ENCODE data around the gene SKAP2. TPM values are rescaled to one million over a fixed set of nuclear protein-coding genes. Genes with fewer than 3 reads are reported as not detected.
A peak's percentile ranks its signal among the peaks of the same experiment; 100 is the strongest.

SKAP2 gene
- total RNA-seq, 1 donor from 2014 or later: 12.8 TPM

DNA sequence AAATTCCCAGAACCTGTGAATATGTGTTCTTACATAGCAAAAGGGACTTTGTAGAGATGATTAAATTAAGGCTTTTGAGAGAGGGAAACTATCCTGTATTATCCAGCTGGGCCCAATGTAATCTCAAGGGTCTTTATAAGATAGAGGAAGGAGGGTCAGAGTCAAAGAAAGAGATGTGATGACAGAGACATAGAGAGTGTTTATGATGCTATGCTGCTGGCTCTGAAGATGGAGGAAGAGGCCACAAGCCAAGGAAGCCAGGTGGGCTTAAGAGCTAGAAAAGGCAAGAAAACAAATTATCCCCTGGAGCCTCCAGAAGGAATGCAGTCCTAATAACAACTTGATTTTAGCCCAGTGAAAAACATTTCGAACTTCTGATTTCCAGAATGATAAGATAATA lies 15.3 kb upstream of the SKAP2 start:
- no peak for TF ChIP-seq POLR2A (IDR thresholded peaks at IDR 0.05)
- TF ChIP-seq, protein P1, sequence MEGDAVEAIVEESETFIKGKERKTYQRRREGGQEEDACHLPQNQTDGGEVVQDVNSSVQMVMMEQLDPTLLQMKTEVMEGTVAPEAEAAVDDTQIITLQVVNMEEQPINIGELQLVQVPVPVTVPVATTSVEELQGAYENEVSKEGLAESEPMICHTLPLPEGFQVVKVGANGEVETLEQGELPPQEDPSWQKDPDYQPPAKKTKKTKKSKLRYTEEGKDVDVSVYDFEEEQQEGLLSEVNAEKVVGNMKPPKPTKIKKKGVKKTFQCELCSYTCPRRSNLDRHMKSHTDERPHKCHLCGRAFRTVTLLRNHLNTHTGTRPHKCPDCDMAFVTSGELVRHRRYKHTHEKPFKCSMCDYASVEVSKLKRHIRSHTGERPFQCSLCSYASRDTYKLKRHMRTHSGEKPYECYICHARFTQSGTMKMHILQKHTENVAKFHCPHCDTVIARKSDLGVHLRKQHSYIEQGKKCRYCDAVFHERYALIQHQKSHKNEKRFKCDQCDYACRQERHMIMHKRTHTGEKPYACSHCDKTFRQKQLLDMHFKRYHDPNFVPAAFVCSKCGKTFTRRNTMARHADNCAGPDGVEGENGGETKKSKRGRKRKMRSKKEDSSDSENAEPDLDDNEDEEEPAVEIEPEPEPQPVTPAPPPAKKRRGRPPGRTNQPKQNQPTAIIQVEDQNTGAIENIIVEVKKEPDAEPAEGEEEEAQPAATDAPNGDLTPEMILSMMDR (IDR thresholded peaks at IDR 0.05): no peak
- no peak for TF ChIP-seq POLR2AphosphoS5 (IDR thresholded peaks at IDR 0.05; ENCODE audit: insufficient read depth in 1 of 2, low read depth in 1 of 2)
- no peaks in the 10 kb centered on the region for H3K27me3 ChIP-seq
- no peaks in the 10 kb centered on the region for H3K4me1 ChIP-seq
- intact Hi-C loops (cut with DNase I): no loop called here
- H3K9me3 ChIP-seq: no peaks in the 10 kb centered on the region
- H3K27ac ChIP-seq: no peak overlapping the region
- DNase-seq (ENCODE audit: extremely low spot score in 2 of 2): no peak
- no peaks in the 10 kb centered on the region for H3K36me3 ChIP-seq
- H3K4me3 ChIP-seq: no peak overlapping the region

DNA sequence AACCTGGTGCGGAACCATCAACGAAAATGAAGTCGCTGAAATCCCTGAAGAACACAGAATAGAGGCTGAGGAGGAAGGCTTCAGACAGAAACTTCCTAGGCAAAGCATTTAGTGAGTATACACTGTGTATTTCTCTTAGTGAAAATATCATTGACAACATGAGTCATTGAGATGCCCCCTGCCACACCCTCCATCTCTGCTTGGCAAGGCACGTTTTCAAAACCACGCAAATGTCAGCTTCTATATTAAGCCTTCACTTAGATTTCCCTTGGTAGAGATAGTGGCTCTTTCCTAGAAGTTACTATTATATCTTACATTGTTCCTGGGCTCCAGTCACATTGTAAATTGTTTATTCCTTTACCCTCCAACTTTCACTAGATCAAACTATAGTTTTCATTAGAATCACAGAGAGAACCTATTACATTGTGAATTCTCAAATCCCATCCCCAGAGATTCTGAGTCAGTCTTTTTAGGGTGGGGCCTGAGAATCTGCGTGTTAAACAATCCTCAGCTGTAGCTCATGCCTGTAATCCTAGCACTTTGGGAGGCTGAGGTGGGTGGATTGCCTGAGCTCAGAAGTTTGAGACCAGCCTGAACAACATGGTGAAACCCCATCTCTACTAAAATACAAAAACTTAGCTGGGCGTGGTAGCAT lies 4.6 kb upstream of the SKAP2 start:
- Histone ChIP-seq H3K27me3 (no peaks in the 10 kb centered on the region), H3K9me3 (no peaks in the 10 kb centered on the region), H3K27ac (no peak overlapping the region), H3K36me3 (no peaks in the 10 kb centered on the region), H3K4me3 (no peak overlapping the region), H3K4me1 (no peaks in the 10 kb centered on the region)
- intact Hi-C loops (cut with DNase I): loop anchor here (10.0 kb wide), 1 partner anchor 494 kb away; no protein-coding TSS in a partner anchor
- DNase-seq (ENCODE audit: extremely low spot score in 2 of 2): no peak
- TF ChIP-seq, protein P1 (IDR thresholded peaks at IDR 0.05): no peak
- TF ChIP-seq POLR2A (IDR thresholded peaks at IDR 0.05) (no peak), POLR2AphosphoS5 (IDR thresholded peaks at IDR 0.05; ENCODE audit: insufficient read depth in 1 of 2, low read depth in 1 of 2) (no peak)

DNA sequence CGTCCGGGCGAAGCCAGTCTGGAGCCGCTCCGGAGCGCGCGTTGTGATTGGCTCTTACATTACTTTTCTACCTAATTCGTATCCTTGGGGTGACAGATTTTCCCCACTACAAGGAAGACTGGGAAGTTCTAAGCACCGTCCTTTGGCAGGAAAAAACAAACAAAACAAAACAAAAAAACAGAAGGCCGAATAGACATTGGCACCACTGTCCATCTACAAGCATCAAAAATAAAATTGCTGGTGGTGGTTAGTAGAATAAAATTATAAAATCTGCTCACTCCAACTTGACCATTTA lies 651 bp upstream of the SKAP2 start:
- no peak for TF ChIP-seq POLR2AphosphoS5 (IDR thresholded peaks at IDR 0.05; ENCODE audit: insufficient read depth in 1 of 2, low read depth in 1 of 2)
- TF ChIP-seq, protein P1 (IDR thresholded peaks at IDR 0.05): no peak
- no peak for TF ChIP-seq POLR2A (IDR thresholded peaks at IDR 0.05)
- H3K9me3 ChIP-seq: no peaks in the 10 kb centered on the region
- H3K27ac ChIP-seq: peak overlapping the region; percentile 80
- H3K4me3 ChIP-seq: peak overlapping the region; percentile 60 to 64
- intact Hi-C loops (cut with DNase I): loop anchor here (10.0 kb wide), 1 partner anchor 490 kb away; no protein-coding TSS in a partner anchor
- H3K36me3 ChIP-seq: no peaks in the 10 kb centered on the region
- no peak for DNase-seq (ENCODE audit: extremely low spot score in 2 of 2)
- H3K27me3 ChIP-seq: no peaks in the 10 kb centered on the region
- H3K4me1 ChIP-seq: peaks cover 12% of the 10 kb centered on the region

DNA sequence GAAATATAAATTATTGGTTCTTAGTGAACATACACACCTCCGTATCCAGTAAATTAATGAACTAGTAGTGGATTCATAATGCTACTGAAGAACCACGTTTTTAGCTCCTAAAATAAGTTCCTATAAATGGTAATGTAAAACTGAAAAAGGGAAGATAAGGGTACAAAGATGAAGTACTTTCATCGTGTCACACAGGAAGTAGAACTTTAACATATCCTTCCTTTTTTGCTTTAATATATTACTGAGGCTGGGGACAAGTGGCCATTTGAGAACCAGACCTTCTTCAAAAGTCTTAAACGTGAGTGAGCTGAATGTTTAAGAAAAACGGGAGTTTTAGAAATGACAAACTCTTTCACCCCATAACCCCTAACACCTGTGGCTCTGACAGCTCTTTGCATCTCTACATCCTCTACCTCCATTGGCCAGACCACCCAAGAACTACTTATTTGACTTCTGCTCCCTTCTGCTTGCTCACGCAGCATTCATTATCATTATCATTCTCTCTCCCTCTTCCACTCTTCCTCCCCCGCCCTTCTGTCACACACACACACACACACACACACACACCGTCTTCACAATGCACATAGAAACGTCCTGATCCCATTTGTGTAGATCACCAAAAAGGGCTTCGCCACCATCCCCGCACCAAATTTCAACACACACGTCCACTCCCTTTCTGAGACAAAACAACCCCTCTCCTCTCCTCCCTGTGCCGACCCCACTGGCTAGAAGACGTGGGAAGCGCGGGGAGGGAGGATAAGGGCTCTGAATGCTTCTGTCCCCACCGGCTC lies 677 bp downstream of the SKAP2 start:
- intact Hi-C loops (cut with DNase I): loop anchor here (10.0 kb wide), 1 partner anchor 489 kb away; no protein-coding TSS in a partner anchor
- H3K4me3 ChIP-seq: peak overlapping the region; percentile 60 to 64
- peak in 1 of 2 donors; percentile 89 for DNase-seq (ENCODE audit: extremely low spot score in 2 of 2)
- H3K36me3 ChIP-seq: no peaks in the 10 kb centered on the region
- no peaks in the 10 kb centered on the region for H3K27me3 ChIP-seq
- peak overlapping the region; percentile 87 for H3K27ac ChIP-seq
- TF ChIP-seq POLR2A (IDR thresholded peaks at IDR 0.05) (no peak), POLR2AphosphoS5 (IDR thresholded peaks at IDR 0.05; ENCODE audit: insufficient read depth in 1 of 2, low read depth in 1 of 2) (no peak)
- TF ChIP-seq, protein P1 (IDR thresholded peaks at IDR 0.05): no peak
- no peaks in the 10 kb centered on the region for H3K9me3 ChIP-seq
- H3K4me1 ChIP-seq: peaks cover 12% of the 10 kb centered on the region

DNA sequence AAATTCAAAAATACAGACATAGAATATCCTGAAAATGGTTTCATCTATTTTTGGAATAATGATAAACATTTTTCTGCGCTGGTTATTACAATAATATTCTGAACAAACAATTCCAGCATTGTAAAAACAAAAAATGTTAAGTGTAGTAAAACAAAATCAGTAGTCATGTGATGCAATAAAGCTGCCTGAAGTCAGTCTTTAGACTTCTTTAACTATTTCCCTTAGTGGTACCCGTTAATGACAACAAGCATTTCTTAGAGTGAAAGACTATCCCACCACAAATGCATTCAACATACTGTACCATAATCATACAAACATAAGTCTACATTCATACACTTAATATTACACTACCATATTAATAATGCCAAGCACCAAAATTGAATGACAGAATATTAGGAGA lies 1.6 kb downstream of the SKAP2 start:
- H3K27ac ChIP-seq: no peak overlapping the region
- no peak for TF ChIP-seq POLR2A (IDR thresholded peaks at IDR 0.05)
- TF ChIP-seq, protein P1 (IDR thresholded peaks at IDR 0.05): no peak
- no peak for TF ChIP-seq POLR2AphosphoS5 (IDR thresholded peaks at IDR 0.05; ENCODE audit: insufficient read depth in 1 of 2, low read depth in 1 of 2)
- H3K9me3 ChIP-seq: no peaks in the 10 kb centered on the region
- intact Hi-C loops (cut with DNase I): loop anchor here (10.0 kb wide), 1 partner anchor 488 kb away; no protein-coding TSS in a partner anchor
- DNase-seq (ENCODE audit: extremely low spot score in 2 of 2): no peak
- no peaks in the 10 kb centered on the region for H3K27me3 ChIP-seq
- peak overlapping the region in 1 of 2 donors; percentile 64 for H3K4me3 ChIP-seq
- H3K36me3 ChIP-seq: no peaks in the 10 kb centered on the region
- H3K4me1 ChIP-seq: peaks cover 12% of the 10 kb centered on the region
